NT2/D1 (cell line): Measurements from ENCODE around the gene KRTAP10-4.

Experiments
- DNase-seq: peaks from one replicate; pipeline ENCODE4 v3.0.0-alpha.2; 2011; ENCODE audit warnings: low read depth, low spot score
- H3K27me3 ChIP-seq: 2 replicates; pipeline ENCODE4 v1.6.0; 2011; ENCODE audit warnings: mild to moderate bottlenecking; ENCODE audit not compliant: insufficient read length, insufficient read depth
- H3K36me3 ChIP-seq: 2 replicates; pipeline ENCODE4 v1.6.1; 2011; ENCODE audit warnings: mild to moderate bottlenecking, low read length, mixed read lengths; ENCODE audit not compliant: insufficient read depth, insufficient read length
- H3K4me1 ChIP-seq: 2 replicates; pipeline ENCODE4 v1.5.1; 2011; ENCODE audit not compliant: insufficient read depth, insufficient read length
- H3K4me3 ChIP-seq: 2 replicates; pipeline ENCODE4 v1.5.1; 2011; ENCODE audit warnings: low read depth; ENCODE audit not compliant: insufficient read length
- H3K9ac ChIP-seq: 2 replicates; pipeline ENCODE4 v1.6.0; 2011; ENCODE audit warnings: low read depth; ENCODE audit not compliant: insufficient read length
- H3K9me3 ChIP-seq: 2 replicates; pipeline ENCODE4 v1.5.1; 2011; ENCODE audit warnings: mild to moderate bottlenecking, low read length; ENCODE audit not compliant: insufficient read depth
- SUZ12 ChIP-seq: IDR thresholded peaks from 2 replicates; pipeline ENCODE4 v1.6.1; 2011; ENCODE audit not compliant: insufficient read length, insufficient read depth; ENCODE audit errors: extremely low read depth
- YY1 ChIP-seq: IDR thresholded peaks from 2 replicates; pipeline ENCODE4 v1.6.1; 2011; ENCODE audit not compliant: insufficient read length, insufficient read depth
- ZNF274 ChIP-seq: IDR thresholded peaks from 2 replicates; pipeline ENCODE4 v1.6.1; 2011; ENCODE audit warnings: mild to moderate bottlenecking, low read depth, low read length

The KRTAP10-4 gene

GRCh38 chr21:44527983-44528633 lies 45.4 kb upstream of the KRTAP10-4 start:
- Histone ChIP-seq H3K9me3 (no peaks in the 10 kb centered on the region), H3K27me3 (peaks cover 2% of the 10 kb centered on the region), H3K9ac (no peak overlapping the region), H3K36me3 (no peaks in the 10 kb centered on the region), H3K4me1 (no peaks in the 10 kb centered on the region), H3K4me3 (no peak overlapping the region)
- no peak for DNase-seq
- no peak for TF ChIP-seq ZNF274
- no peak for TF ChIP-seq YY1
- no peak for TF ChIP-seq SUZ12

- H3K9ac ChIP-seq = no peak overlapping the region
- no peaks in the 10 kb centered on the region for H3K9me3 ChIP-seq
- H3K27me3 ChIP-seq = peaks cover 2% of the 10 kb centered on the region
- no peaks in the 10 kb centered on the region for H3K36me3 ChIP-seq
- TF ChIP-seq ZNF274 (no peak), SUZ12 (no peak), YY1 (no peak)
- DNase-seq = no peak
- no peaks in the 10 kb centered on the region for H3K4me1 ChIP-seq
- H3K4me3 ChIP-seq = no peak overlapping the region
Observed at GRCh38 chr21:44528634-44528995, 44.9 kb upstream of the KRTAP10-4 start.

- TF ChIP-seq YY1 = no peak
- no peak for TF ChIP-seq ZNF274
- no peak for TF ChIP-seq SUZ12
- no peak overlapping the region for H3K9ac ChIP-seq
- H3K4me1 ChIP-seq = no peaks in the 10 kb centered on the region
- H3K36me3 ChIP-seq = no peaks in the 10 kb centered on the region
- no peaks in the 10 kb centered on the region for H3K9me3 ChIP-seq
- H3K27me3 ChIP-seq = peaks cover under 1% of the 10 kb centered on the region
- no peak overlapping the region for H3K4me3 ChIP-seq
- no peak for DNase-seq
Observed at GRCh38 chr21:44529011-44529421, 44.5 kb upstream of the KRTAP10-4 start.

GRCh38 chr21:44529503-44530125 lies 43.9 kb upstream of the KRTAP10-4 start:
- H3K4me3 ChIP-seq = no peak overlapping the region
- no peaks in the 10 kb centered on the region for H3K4me1 ChIP-seq
- DNase-seq = no peak
- no peaks in the 10 kb centered on the region for H3K36me3 ChIP-seq
- H3K9me3 ChIP-seq = no peaks in the 10 kb centered on the region
- no peak for TF ChIP-seq ZNF274
- no peak for TF ChIP-seq YY1
- TF ChIP-seq SUZ12 = no peak
- no peaks in the 10 kb centered on the region for H3K27me3 ChIP-seq
- H3K9ac ChIP-seq = no peak overlapping the region

- H3K4me3 ChIP-seq = no peak overlapping the region
- H3K9me3 ChIP-seq = no peaks in the 10 kb centered on the region
- no peak for TF ChIP-seq ZNF274
- no peak for TF ChIP-seq SUZ12
- TF ChIP-seq YY1 = no peak
- DNase-seq = no peak
- H3K27me3 ChIP-seq = no peaks in the 10 kb centered on the region
- H3K4me1 ChIP-seq = no peaks in the 10 kb centered on the region
- H3K9ac ChIP-seq = no peak overlapping the region
- no peaks in the 10 kb centered on the region for H3K36me3 ChIP-seq
Observed at GRCh38 chr21:44530221-44530902, 43.2 kb upstream of the KRTAP10-4 start.

DNA sequence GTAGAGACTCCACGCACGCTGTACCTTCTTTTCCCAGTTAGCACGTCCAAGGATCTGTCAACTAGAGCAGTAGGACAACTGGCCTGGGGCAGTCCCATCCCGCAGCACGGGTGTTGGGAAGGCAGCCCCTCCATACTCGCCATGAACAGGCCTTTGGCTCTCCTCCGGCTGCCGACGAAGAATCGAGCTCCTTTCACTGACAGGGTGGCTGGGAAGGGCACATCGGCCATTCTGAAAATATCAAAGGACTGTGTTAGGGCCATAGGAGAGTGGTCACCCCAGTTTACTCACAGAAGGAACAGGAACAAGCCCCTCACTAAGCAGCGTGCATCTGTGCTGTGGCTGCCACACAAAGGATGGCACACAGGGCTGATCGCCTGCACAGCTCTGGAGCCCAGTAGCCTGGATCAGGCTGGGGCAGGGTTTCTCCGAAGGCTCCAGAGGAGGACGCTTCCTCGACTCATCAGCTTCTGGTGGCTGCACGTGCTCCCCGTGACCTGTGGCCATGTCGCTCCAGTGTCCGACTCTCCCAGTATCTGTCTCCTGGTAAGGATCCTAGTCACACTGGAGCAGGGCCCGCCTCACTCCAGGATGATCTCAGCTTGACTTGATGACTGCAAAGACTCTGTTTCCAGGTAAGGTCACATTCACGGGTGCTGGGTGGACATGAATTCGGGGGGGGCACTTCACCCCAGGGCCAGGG lies 42.5 kb upstream of the KRTAP10-4 start:
- no peak for DNase-seq
- Histone ChIP-seq H3K36me3 (no peaks in the 10 kb centered on the region), H3K4me1 (no peaks in the 10 kb centered on the region), H3K27me3 (no peaks in the 10 kb centered on the region), H3K9ac (no peak overlapping the region), H3K4me3 (no peak overlapping the region), H3K9me3 (no peaks in the 10 kb centered on the region)
- TF ChIP-seq YY1 (no peak), ZNF274 (no peak), SUZ12 (no peak)
